ENCODE measurements around the gene TTC33. TPM values are rescaled to one million over a fixed set of nuclear protein-coding genes. Genes with fewer than 3 reads are reported as not detected.

The TTC33 gene
- total RNA-seq, 4 donors from 2014 or later = 11.3 to 19.0 (median 14.9) TPM

GRCh38 chr5:40511801-40512200 lies 244.0 kb downstream of the TTC33 start:
- no peak for TF ChIP-seq POLR2A (IDR thresholded peaks at IDR 0.05)
- TF ChIP-seq, protein P1, sequence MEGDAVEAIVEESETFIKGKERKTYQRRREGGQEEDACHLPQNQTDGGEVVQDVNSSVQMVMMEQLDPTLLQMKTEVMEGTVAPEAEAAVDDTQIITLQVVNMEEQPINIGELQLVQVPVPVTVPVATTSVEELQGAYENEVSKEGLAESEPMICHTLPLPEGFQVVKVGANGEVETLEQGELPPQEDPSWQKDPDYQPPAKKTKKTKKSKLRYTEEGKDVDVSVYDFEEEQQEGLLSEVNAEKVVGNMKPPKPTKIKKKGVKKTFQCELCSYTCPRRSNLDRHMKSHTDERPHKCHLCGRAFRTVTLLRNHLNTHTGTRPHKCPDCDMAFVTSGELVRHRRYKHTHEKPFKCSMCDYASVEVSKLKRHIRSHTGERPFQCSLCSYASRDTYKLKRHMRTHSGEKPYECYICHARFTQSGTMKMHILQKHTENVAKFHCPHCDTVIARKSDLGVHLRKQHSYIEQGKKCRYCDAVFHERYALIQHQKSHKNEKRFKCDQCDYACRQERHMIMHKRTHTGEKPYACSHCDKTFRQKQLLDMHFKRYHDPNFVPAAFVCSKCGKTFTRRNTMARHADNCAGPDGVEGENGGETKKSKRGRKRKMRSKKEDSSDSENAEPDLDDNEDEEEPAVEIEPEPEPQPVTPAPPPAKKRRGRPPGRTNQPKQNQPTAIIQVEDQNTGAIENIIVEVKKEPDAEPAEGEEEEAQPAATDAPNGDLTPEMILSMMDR (IDR thresholded peaks at IDR 0.05) = no peak
- Histone ChIP-seq H3K4me1 (no peaks in the 10 kb centered on the region), H3K9me3 (no peaks in the 10 kb centered on the region), H3K36me3 (no peaks in the 10 kb centered on the region), H3K4me3 (no peak overlapping the region), H3K27ac (no peak overlapping the region), H3K27me3 (no peaks in the 10 kb centered on the region)
- DNase-seq = no peak

- H3K4me3 ChIP-seq = no peak overlapping the region
- no peak for DNase-seq
- H3K27ac ChIP-seq = no peak overlapping the region
- no peaks in the 10 kb centered on the region for H3K27me3 ChIP-seq
- H3K9me3 ChIP-seq = no peaks in the 10 kb centered on the region
- TF ChIP-seq, protein P1 (IDR thresholded peaks at IDR 0.05) = peak in 2 of 6 experiments; percentile 7 to 17
- TF ChIP-seq POLR2A (IDR thresholded peaks at IDR 0.05) = no peak
- no peaks in the 10 kb centered on the region for H3K36me3 ChIP-seq
- no peaks in the 10 kb centered on the region for H3K4me1 ChIP-seq
Measured at GRCh38 chr5:40507095-40507494, 248.7 kb downstream of the TTC33 start.

DNA sequence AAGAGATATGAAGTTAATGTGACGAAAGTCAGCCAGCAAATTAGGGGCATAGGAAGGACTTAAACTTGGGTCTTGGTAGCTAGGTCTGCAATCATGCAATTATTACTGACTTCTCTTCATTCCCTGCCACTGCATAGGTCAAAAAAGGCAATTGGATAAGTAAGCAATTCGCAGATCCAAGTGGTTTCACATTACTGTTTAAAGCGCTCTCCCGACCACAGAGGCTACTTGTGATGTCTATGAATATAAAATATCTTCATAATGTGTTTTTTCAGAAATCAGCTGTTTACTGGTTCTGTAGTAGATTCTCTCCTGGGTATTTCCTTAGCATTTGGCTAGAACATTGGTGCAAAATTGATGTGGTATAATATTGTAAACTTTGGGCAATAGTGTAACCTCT lies 250.7 kb downstream of the TTC33 start:
- no peak overlapping the region for H3K27ac ChIP-seq
- TF ChIP-seq, protein P1 (IDR thresholded peaks at IDR 0.05) = no peak
- no peak for TF ChIP-seq POLR2A (IDR thresholded peaks at IDR 0.05)

DNA sequence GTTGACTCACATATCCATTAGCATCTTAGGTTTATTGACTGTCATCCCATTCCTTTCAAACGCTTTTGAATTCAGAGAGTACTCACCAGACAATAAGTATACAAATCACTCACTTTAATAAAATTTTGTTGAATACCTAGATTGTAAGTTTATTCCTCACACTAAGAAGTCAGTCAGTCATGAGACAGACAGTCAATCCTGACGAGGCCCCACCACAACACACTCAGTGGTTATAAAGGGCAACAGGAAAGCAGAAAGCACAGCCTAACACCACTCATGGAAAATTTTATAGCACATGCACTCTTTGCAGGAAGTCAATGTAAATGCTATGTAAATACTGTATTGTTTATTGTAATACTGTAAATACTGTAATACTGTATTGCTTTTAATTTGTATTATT lies 252.3 kb downstream of the TTC33 start:
- DNase-seq = no peak
- peaks cover 0 to 14% (median 3%) of the 10 kb centered on the region in 4 donors for H3K4me1 ChIP-seq
- no peak overlapping the region for H3K27ac ChIP-seq
- no peaks in the 10 kb centered on the region for H3K36me3 ChIP-seq
- no peak overlapping the region for H3K4me3 ChIP-seq
- H3K27me3 ChIP-seq = no peaks in the 10 kb centered on the region
- TF ChIP-seq, protein P1 (IDR thresholded peaks at IDR 0.05) = no peak
- TF ChIP-seq POLR2A (IDR thresholded peaks at IDR 0.05) = no peak
- no peaks in the 10 kb centered on the region for H3K9me3 ChIP-seq

More for the DNA sequence above, 250.7 kb downstream of the TTC33 start:
- Histone ChIP-seq H3K4me1 (peaks cover 0 to 6% (median 0%) of the 10 kb centered on the region in 4 donors), H3K27me3 (no peaks in the 10 kb centered on the region), H3K4me3 (no peak overlapping the region), H3K9me3 (no peaks in the 10 kb centered on the region), H3K36me3 (no peaks in the 10 kb centered on the region)
- DNase-seq = no peak

GRCh38 chr5:40502736-40503135 lies 253.0 kb downstream of the TTC33 start:
- no peak overlapping the region for H3K27ac ChIP-seq
- H3K4me3 ChIP-seq = no peak overlapping the region
- peaks cover 0 to 14% (median 3%) of the 10 kb centered on the region in 4 donors for H3K4me1 ChIP-seq
- H3K36me3 ChIP-seq = no peaks in the 10 kb centered on the region
- no peak for DNase-seq
- H3K27me3 ChIP-seq = no peaks in the 10 kb centered on the region
- no peak for TF ChIP-seq POLR2A (IDR thresholded peaks at IDR 0.05)
- TF ChIP-seq, protein P1 (IDR thresholded peaks at IDR 0.05) = no peak
- no peaks in the 10 kb centered on the region for H3K9me3 ChIP-seq

All from Peyer's patch (tissue), 4 donors.